ENCODE data around the gene SLC39A7. TPM values are rescaled to one million over a fixed set of nuclear protein-coding genes. Genes with fewer than 3 reads are reported as not detected.

SLC39A7 gene
- 78.0 TPM for total RNA-seq (ENCODE audit: insufficient read depth, low replicate concordance)

GRCh38 chr6:33200219-33201146, at the start of gene SLC39A7, which contains the start of gene RXRB:
SLC39A7 (plus strand) TSS chr6:33200867; CDS start chr6:33201246, 379 bp downstream.
RXRB (minus strand) TSS chr6:33200665; CDS start chr6:33200476, 189 bp downstream.
- DNase-seq (ENCODE audit: low spot score), result peak; percentile 100

- DNase-seq (ENCODE audit: low spot score), result no peak
Observed at GRCh38 chr6:33151050-33151449, 49.6 kb upstream of the SLC39A7 start.

GRCh38 chr6:33154349-33154748, 46.3 kb upstream of the SLC39A7 start:
- no peak for DNase-seq (ENCODE audit: low spot score)

- no peak for DNase-seq (ENCODE audit: low spot score)
Observed at GRCh38 chr6:33156561-33156960, 44.1 kb upstream of the SLC39A7 start.

GRCh38 chr6:33156964-33157363, 43.7 kb upstream of the SLC39A7 start:
- no peak for DNase-seq (ENCODE audit: low spot score)

- no peak for DNase-seq (ENCODE audit: low spot score)
Observed at GRCh38 chr6:33160096-33160495, 40.6 kb upstream of the SLC39A7 start.

GRCh38 chr6:33160728-33161344, 39.8 kb upstream of the SLC39A7 start:
- peak; percentile 76 for DNase-seq (ENCODE audit: low spot score)

- peak; percentile 68 for DNase-seq (ENCODE audit: low spot score)
Observed at GRCh38 chr6:33161354-33162331, 39.0 kb upstream of the SLC39A7 start.

- no peak for DNase-seq (ENCODE audit: low spot score)
Observed at GRCh38 chr6:33163540-33163939, 37.1 kb upstream of the SLC39A7 start.

GRCh38 chr6:33164176-33164575, 36.5 kb upstream of the SLC39A7 start:
- no peak for DNase-seq (ENCODE audit: low spot score)

GRCh38 chr6:33164665-33165373, 35.8 kb upstream of the SLC39A7 start:
- no peak for DNase-seq (ENCODE audit: low spot score)

GRCh38 chr6:33165581-33166258, 34.9 kb upstream of the SLC39A7 start:
- no peak for DNase-seq (ENCODE audit: low spot score)

- no peak for DNase-seq (ENCODE audit: low spot score)
Observed at GRCh38 chr6:33166363-33166762, 34.3 kb upstream of the SLC39A7 start.

GRCh38 chr6:33166811-33167210, 33.9 kb upstream of the SLC39A7 start:
- no peak for DNase-seq (ENCODE audit: low spot score)

GRCh38 chr6:33167374-33168283, 33.0 kb upstream of the SLC39A7 start:
- DNase-seq (ENCODE audit: low spot score), result no peak

- no peak for DNase-seq (ENCODE audit: low spot score)
Observed at GRCh38 chr6:33168284-33168601, 32.4 kb upstream of the SLC39A7 start.

- DNase-seq (ENCODE audit: low spot score), result no peak
Observed at GRCh38 chr6:33168639-33169038, 32.0 kb upstream of the SLC39A7 start.

- DNase-seq (ENCODE audit: low spot score), result no peak
Observed at GRCh38 chr6:33169291-33170175, 31.1 kb upstream of the SLC39A7 start.

Data from umbilical cord (tissue), 2 donors.